ENCODE results near the gene OSBPL6.

DNA sequence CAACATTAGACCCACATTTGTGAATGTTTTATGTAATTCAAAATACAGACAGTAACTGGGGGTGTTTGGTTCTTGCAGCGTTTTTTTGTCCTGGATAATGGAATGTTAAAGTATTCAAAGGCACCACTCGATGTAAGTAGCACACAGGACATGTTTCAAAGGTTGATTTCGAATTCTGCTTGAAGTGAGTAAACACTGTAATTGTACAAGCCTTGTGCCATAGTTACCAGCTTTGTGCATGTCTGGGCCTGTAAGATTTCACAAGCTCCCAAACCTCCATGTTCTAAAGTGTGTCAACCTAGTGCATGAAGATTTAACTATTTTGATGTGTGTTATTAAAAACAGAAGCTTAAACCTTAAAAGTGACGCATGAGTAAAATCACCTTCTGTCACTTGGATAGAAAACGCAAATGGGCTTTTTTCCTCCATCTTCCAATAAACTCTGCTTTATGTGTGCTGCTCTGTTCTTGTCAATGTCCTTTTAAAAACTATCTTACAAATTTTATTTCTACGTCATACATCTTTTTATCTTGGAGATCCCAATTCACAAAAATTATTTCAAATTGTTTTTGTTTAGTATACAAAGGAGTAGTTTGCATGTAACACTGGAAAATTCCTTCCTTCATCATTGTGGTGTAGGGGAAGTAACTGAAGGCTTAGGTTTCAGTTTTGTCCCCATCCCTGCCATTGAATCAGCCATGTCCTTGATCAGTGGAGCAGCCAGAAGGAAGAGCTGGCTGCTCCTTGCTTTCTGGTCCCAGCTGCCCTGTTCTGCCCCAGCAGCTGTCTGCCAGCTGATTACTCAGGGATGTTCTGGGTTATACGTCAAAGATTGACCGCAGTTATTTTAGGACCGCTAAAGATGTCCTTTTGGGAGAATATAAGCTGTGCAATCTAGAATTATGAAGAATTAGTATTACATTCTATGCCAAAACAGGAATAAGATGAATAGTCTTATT is 137.4 kb downstream of the OSBPL6 start:
- TF ChIP-seq, protein P1, sequence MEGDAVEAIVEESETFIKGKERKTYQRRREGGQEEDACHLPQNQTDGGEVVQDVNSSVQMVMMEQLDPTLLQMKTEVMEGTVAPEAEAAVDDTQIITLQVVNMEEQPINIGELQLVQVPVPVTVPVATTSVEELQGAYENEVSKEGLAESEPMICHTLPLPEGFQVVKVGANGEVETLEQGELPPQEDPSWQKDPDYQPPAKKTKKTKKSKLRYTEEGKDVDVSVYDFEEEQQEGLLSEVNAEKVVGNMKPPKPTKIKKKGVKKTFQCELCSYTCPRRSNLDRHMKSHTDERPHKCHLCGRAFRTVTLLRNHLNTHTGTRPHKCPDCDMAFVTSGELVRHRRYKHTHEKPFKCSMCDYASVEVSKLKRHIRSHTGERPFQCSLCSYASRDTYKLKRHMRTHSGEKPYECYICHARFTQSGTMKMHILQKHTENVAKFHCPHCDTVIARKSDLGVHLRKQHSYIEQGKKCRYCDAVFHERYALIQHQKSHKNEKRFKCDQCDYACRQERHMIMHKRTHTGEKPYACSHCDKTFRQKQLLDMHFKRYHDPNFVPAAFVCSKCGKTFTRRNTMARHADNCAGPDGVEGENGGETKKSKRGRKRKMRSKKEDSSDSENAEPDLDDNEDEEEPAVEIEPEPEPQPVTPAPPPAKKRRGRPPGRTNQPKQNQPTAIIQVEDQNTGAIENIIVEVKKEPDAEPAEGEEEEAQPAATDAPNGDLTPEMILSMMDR (IDR thresholded peaks at IDR 0.05; ENCODE audit: borderline replicate concordance, extremely low read depth, low read length, poor library complexity, severe bottlenecking), result no peak
- no peak for TF ChIP-seq EZH2 (IDR thresholded peaks at IDR 0.05; ENCODE audit: borderline replicate concordance, low read depth, low read length, severe bottlenecking)
